SK-N-MC (cell line): ENCODE data around the gene CCL1.

ENCODE experiments used
- EZH2 ChIP-seq: fragments of 200-600 bp; sonication (generic); IDR thresholded peaks from one replicate; pipeline ENCODE4 v1.6.1; 2017; ENCODE audit warnings: antibody characterized with exemption
- FOXP2 ChIP-seq: optimal IDR thresholded peaks from 2 replicates; pipeline ENCODE3; 2011; ENCODE audit warnings: mild to moderate bottlenecking, moderate library complexity; ENCODE audit not compliant: insufficient read depth; ENCODE audit errors: extremely low read length, control extremely low read depth
- POLR2AphosphoS5 ChIP-seq: IDR thresholded peaks from 2 replicates; pipeline ENCODE4 v1.6.1; 2012; ENCODE audit warnings: mild to moderate bottlenecking, low read depth, low read length, borderline replicate concordance

DNA sequence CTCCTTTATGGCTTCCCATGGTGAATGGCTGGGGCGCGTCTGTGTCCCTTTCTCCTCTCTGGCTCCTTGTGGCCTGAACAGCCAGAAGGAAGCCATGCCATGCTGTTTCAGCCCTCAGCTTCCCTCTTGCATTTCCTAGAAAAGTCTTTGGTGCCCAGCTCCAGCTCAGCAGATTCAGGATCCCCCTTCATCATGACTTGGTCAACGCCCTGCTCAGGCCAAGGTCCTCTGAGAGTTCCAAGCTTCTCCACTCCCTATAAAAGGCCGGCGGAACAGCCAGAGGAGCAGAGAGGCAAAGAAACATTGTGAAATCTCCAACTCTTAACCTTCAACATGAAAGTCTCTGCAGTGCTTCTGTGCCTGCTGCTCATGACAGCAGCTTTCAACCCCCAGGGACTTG, 6.8 kb downstream of the CCL1 start, which contains the start of gene CCL13:
- TF ChIP-seq POLR2AphosphoS5 (no peak), EZH2 (no peak), FOXP2 (no peak)
